ENCODE data around the gene MEI4.
"Not testable (repeated sequence)": the region's sequence is repeated elsewhere in the genome, so short reads cannot be mapped to it uniquely, and the experiment has no call there.

The MEI4 gene

DNA sequence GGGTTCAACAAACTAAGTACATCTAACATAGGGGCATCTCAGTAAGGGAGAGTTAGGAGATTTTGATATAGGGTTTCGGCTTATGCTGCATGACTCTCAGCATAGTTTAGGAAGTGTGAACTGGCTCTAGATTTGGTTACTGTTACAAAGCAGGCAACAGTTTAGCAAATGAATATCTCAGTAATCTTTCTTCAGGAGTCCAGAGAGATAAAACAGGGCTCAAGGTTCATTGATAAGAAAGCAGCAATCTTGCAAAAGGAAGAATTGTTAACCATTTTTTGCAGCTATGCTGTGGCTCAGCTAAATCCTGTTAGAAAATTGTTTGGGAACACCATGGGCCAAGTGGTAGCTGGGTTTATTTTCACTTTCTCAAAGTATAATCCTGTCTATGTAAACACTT, 161.3 kb downstream of the MEI4 start:
- DNase-seq, result no peak

DNA sequence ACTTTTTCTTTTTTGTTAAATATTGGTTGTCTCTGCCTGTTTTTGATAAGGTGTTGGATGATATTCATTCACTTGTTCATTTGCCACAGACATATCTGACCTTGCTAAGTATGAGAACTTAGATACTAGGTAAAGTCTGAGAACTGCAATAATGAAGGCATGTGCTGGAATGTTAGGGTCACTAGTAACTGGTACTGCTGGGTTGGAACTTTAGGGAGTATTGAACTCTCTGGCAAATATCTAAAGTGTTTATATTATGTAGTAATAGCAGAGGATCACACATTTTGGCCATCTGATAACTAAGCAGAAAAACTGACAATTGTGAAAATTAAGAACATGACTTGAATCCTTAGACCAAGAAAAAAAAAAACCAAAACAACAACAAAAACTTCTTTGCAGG, 162.7 kb downstream of the MEI4 start:
- no peak for DNase-seq

DNA sequence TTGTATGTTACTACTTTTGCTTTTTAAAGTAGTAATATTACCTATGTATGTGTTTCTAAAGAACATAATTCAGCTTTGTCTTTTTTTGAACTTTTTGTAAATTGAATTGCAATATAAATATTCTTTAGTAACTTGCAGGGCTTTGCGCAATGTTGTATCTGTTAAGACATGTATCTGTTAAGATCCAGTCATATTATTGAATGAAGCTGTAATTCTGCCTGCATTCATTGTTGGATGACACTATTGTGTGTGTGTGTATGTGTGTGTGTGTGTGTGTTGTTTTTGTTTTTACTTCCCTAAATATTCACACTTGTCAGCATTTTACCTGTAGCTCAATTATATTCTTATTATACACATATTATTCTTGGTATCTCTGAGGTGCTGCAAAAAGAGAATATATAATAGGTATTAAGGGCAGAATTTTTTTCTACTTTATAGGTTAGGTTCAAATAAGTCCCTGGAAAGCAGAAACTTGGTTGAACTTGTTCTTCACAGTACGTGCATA, 164.0 kb downstream of the MEI4 start:
- DNase-seq, result no peak

DNA sequence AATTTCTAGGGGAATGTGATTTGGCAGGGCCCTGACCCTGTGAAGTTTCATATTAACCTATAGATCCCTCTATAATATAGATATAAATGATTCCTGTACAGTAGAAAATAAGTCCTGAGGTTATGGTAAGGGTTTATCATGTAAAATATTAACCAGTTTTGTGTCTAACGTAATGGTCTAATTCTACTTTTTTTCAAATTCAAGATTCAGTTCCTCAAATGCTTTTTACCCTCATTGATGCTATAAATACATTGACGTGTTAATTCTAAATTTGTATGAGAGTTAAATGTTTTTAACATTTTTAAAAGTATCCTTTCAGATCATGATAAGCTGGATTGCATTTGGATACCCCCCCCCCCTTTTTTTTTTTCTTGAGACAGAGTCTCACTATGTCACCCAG, 169.4 kb downstream of the MEI4 start:
- no peak for DNase-seq

DNA sequence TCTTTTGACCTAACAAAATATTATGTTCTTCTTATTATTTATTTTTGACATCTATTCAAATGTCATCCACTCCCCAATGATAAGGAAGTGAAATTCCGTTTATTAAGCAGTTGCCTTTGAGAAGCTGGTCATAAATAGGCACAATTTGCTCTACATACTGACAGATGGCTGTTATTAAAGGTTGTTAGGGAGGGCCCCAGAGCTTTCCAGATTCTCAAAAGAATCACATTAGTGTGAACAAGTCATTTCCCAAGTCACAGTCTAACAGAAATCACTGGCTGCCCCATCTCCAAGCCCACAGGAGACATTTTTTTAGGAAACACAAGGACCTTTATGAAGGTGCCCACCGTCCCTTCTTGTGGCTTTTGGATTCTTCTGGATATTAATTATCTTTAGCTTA, 172.4 kb downstream of the MEI4 start:
- peak in 1 of 56 donors; percentile 0 for DNase-seq

DNA sequence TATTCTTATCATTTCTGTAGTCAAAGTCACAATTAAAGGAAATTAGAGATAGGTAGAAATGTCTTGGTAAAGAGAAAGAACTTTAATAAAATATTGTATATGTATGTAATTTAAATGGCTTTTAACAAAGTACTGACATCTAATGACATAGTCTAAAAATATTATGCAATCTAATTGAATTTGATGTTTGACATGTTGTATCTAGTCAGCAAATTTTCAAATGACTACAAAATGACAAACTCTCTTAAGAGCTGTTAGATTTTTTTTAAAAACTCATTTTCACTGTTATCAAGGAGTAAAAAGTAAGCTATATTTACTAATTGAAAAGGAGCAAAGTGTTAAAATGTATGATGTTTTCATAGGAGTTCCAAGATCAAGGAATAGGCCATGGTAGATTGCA, 176.9 kb downstream of the MEI4 start:
- DNase-seq, result no peak

DNA sequence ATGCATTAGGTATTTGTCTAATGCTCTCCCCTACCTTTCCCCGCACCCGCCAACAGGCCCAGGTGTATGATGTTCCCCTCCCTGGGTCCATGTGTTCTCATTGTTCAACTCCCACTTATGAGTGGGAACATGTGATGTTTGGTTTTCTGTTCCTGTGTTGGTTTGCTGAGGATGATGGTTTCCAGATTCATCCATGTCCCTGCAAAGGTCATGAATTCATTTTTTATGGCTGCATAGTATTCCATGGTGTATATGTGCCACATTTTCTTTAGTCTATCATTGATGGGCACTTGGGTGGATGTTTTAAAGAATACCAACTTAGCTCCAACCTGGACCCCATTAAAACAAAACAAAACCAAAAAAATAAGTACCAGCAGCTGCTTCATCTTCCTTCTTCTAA, 180.9 kb downstream of the MEI4 start:
- not testable (repeated sequence) for DNase-seq

DNA sequence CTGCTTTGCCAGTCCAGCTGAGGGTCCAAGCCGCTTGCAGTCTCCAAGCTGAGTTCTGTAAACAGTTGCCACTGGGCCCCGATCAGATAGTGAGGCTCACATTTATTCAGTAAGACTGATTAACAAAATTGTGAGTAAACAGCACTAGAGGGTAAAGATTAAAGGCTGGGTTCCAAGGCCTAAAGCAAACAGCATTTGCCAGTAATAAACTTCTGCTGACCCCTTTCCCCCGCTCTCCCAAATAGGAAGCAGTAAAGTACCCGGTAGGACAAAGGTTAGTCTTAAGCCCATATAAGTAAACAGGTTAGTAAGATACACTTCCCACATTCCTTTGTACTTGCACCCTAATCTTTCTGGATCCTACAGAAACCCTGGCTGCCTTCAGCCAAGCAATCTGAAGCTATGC, 181.8 kb downstream of the MEI4 start:
- no peak for DNase-seq

DNA sequence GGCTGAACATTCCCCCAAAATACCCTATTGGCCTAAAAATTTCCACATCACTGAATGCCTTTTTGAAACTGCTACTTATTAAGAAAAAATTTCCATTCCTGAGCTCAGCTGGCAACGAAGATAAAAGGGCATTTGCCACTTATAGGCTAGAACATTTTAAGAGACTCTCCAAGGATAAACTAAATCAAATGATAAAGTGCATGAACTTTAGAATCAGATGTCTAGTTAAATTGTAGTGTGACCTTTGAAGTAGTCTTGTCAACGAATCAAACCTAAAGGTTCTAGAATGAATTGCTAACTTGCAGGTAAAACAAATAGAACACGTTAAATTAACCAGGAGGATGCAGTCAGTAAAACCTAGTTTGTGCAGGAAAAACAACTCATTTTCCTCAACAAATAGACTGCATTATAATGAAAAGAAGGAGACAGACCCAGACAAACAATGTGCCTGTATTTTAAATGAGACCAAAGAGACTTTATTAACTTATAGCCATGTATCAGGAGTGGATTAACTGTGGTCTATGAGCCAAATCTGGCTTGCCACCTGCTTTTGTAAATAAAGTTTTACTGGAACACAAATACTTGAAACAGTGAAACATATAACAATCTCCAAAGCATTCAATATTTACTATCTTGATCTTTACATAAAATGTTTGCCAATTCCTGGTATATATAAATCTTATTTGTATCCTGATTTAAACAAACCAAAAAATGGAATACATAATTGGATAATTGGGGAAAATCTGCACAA, 184.4 kb downstream of the MEI4 start:
- DNase-seq, result no peak

DNA sequence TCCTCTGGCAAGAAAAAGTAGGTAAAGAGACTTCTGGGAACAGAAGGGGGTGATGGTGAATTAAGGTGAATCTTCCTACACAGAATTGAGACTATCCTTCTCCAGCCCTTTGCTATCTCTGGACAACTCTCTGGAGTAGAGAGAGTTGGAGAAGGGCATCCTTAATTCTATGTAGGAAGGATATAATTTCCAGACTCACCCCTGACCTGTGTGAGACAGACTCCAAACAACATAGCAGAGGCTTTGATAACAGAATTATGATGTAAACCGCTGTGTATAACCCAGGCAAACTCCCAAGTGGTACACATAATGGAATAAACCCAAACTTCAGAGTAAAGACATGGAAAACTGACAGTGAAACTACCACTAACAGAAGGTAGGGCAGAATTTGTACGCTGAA, 186.5 kb downstream of the MEI4 start:
- DNase-seq, result no peak

DNA sequence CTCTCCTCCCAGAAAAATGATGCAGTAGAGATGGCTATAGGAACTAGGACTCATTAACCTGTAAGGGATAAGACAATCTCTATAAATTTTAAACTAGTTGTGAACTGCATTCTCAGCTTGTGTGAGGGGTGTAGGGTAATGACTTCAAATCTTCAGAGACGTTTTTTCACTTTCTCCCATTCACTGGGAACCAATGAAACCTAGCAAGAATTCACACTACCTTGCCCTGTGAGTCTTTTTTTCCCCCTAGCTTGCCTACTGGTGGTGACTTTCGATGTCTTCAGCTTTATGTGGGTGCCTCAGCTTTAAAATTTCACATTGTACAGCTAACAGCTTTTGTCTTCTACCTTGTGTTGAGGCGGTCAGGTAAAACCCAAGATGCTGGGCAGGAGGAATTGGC, 192.0 kb downstream of the MEI4 start:
- DNase-seq, result no peak

DNA sequence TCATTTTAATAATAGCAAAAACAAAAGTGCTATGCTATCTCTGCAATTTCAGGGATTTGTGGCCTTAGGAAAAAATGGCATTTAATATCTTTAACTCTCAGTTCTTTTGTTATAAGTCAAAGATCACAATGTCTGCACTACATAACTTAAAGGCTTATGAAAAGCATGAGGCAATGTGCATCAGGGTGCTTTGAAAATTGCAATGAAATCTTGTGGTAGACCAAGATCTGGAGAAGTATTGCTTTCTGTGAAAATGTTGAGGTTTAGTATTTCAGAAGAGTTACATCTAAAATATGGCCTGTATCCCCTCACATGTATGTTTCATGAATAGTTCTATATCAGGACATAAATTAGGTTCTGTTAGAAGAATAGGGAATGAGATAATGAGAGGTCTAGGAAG, 200.6 kb downstream of the MEI4 start:
- DNase-seq, result no peak

DNA sequence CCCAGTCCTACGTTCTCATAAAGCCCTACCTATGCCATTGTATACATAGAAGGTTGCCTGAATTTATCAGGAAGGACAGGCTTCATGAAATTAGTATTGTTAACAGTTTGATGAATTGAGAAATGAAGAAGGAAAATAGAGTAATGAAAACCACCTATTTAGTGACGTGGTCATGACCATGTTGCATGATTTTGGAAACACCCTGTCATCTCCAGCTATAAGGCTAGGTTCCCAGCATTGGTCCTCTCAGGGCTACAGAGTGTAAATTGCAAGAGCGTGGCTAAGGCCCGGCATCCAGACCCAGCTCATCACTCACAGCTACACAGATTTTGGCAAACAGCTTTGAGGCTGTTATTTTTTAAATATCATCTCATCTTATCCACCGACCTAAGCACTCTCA, 203.6 kb downstream of the MEI4 start:
- DNase-seq, result no peak

DNA sequence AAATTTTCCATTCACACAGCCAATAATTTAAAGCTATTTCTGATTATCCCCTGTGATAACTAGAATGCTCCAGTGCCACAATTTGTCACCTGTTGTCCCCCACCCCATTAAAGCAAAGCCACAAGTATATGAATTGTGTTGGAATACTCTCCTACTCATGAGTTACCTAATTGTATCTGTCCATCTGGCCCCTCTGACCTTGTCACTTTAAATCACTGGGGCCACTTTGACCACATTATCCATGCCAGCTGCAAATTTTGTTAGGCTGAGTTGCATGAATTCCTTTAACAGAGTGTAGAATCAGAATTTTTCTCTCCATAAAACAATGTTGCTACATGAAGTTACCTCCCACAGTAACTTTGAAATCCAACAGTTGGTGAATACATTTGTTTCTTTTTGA, 204.6 kb downstream of the MEI4 start:
- no peak for DNase-seq

DNA sequence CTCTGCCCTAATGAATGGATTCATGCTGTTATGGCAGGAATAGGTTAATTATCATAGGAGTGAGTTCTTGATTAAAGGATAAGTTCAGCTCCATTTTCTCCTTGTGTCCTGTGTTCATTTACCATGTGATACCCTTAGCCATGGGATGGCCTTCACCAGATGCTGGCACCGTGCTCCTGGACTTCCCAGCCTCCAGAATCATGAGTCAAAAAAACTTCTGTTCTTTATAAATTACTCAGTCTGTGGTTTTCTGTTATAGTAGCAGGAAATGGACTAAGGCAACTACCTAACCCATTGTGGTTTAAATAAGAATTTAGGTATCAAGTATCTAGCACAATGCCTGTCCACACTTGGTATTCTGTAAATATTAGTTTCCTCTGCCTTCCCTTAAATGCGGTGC, 223.5 kb downstream of the MEI4 start:
- no peak for DNase-seq

DNA sequence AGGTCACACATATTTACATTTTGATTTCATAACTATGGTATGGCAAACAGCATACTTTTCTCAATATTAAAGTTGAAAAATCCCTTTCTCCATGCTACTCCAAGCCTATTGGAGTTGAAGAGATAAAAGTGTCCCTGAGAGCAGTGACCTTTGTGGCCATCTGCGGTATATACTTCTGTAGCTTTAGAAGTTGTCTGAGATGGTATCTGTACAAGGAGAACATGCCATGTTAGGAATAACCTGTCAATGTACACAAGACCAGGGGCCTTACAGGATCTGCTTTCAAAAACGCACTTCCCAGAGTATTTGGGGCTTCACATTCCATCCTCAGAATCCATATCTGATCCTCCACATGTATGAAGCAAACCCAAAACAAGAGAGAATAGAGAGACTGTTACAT, 226.7 kb downstream of the MEI4 start:
- no peak for DNase-seq

DNA sequence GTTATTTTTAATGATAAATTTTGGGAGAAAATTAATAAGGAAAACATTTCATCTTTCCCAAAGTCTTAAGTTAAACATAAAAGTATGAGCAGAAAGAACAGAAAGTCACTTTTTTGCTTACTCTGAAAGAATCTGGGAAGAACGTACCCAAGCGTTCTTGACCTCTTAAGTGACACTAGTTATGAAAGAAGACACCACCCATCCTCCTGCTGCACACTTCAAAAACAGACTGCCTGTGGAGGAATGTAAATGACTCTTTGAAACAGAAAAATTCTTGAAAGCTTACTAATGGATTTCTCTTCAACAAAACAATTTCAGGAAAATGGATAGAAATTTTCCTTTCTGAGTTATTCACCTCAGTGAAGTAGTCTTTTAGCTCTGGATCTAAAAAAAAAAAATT, 227.7 kb downstream of the MEI4 start:
- DNase-seq, result no peak

DNA sequence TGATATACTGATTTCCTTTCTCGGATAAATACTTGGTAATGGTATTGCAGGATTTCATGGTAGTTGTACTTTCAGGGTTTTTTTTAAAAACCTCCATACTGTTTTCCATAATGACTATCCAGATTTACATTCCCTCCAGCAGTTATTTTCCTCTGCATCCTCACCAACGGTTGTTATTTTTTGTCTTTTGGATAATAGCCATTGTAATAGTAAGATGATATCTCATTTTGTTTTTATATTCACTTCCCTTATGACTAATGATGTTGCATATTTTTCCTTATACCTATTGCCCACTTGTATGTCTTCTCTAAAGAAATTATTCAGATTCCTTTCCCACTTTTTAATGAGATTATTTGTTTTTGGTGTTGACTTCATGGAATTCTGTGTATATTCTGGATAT, 231.0 kb downstream of the MEI4 start:
- no peak for DNase-seq

DNA sequence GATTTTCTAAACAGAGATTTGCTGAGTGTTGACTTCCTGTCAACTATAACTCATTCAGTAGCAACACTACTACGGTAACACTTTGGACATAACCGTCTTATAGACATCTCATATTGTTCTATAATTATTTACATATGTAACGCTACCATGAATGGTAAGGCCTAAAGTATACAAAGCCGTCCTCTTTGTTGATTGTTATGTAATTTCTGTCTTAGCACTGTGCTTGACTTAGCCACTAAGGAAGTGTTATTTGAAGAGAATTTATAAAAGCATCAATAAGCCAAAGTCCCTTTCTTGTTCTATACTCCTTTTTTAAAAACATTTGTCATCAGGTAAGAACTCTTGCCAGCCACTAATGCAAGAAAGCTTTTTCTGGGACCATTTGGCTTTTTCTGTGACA, 240.6 kb downstream of the MEI4 start:
- no peak for DNase-seq

DNA sequence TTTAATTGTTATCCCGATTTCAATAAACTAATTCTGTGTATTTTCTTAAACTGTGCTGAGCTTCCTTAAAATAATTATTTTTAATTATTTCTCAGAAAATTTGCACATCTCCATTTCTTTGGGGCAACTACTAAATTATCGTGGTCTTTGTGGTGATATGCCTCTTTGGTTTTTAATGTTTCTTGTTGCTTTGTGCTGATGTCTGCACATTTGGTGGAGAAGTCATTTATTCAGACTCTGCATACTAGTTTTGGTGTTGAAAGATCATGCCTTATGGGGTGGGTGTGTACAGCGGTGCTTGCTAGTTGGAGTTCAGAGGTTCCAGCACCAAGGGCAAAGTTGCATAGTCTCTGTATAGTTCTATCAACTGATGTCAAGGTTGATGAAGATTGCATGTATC, 253.2 kb downstream of the MEI4 start:
- no peak for DNase-seq

DNA sequence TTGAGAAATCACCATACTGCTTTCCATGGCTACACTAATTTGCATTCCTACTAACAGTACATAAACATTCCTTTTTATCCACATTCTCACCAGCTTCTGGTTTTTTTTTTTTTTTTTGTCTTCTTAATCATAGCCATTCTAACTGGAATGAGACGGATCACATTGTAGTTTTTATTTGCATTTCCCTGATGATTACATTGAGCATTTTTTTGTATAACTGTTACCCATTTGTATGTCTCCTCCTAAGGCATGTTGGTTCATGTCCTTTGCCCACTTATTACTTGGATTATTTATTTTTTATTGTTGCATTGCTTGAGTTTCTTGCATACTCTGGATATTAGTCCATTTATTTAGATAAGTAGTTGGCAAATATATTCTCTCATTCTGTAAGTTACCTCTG, 258.0 kb downstream of the MEI4 start:
- no peak for DNase-seq

DNA sequence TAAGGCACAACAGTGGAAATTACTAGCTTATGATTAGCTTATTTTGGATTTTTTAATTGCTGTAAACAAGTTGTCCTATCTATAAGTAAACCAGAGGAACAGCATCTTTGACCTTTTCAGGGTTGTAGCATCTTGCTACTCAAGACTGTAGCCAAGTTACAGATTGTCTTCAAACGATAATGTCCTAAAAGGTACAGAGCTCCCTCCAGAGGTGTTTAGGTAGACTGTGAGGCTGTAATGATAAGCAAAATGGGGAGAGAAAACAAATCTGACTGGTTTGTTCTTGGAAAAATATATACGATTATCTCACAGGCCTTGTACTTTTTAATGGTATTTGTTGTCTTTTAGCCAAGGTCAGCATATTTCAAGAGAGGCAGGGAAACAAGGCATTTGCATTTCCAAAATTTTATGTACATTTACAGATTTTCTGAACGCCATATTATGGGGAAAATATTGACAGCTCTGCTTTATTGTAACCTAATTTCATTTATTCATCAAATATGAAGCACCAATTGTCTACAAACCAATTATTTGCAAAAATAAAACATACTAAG, 273.4 kb downstream of the MEI4 start:
- DNase-seq, result no peak

DNA sequence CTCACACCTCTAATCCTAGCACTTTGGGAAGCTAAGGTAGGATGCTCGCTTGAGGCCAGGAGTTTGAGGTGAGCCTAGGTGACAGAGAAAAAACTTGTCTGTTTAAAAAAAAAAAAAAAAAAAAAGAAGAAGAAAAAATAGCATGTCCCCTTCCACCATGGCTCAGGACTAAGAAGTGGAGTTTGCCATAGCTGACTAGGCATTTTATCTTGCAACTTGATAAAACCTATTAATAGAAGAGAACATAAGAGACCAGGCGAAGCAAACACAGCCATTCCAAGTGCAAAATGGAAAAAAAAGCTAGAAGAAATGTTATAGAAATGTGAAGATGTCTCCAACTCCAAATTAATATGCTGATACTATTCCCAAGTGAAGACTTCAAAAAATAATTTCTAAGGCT, 277.5 kb downstream of the MEI4 start:
- no peak for DNase-seq

DNA sequence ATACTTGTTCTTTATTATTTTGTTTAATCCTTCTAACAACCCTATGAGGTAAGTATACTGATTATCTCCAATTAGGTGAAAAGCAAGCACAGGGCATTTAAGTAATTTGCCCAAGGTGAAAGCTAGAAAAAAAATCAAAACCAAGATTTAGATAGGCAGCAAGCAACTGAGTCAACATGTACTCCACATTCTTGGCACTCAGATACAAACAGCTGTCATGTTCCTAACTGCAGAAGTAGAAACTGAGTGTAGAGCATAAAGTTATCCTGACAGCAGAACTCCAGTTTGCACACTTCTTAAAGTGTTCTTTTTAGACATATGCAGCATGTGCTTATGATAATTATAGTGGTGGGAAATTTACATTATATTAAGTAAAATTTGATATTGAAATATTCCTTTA, 278.1 kb downstream of the MEI4 start:
- no peak for DNase-seq
